Heart right ventricle (tissue), 16 donors: Measurements from ENCODE around the gene TBC1D22A. TPM values are rescaled to one million over a fixed set of nuclear protein-coding genes. Genes with fewer than 3 reads are reported as not detected.

ENCODE experiments used
- ATAC-seq, 8 donors: fragments of 200-7000 bp; cut with Tn5 transposase; one replicate each; pipeline ENCODE4 v1.9.1; 2020; ENCODE audit warnings: mild to moderate bottlenecking in 8 of 8, moderate library complexity in 8 of 8, moderate number of reproducible peaks in 1 of 8
- DNase-seq, 2 donors: peaks; one replicate each; pipeline ENCODE4 v3.0.0-alpha.2; 2020
- H3K27ac ChIP-seq, 10 donors: fragments of 200-600 bp; sonication (generic) in 2 of 10; one replicate each; pipeline versions ENCODE4 v1.5.0 to v1.8.0; 2020 to 2022; ENCODE audit warnings: mild to moderate bottlenecking in 3 of 10
- H3K27me3 ChIP-seq, 7 donors: fragments of 200-600 bp; one replicate each; pipeline ENCODE4 v1.8.0; 2021 to 2022; ENCODE audit warnings: mild to moderate bottlenecking in 2 of 7
- H3K36me3 ChIP-seq, 9 donors: fragments of 200-600 bp; sonication (generic) in 1 of 9; one replicate each; pipeline versions ENCODE4 v1.5.0 to v1.8.0; 2020 to 2022; ENCODE audit warnings: mild to moderate bottlenecking in 2 of 9
- H3K4me1 ChIP-seq, 9 donors: fragments of 200-600 bp; sonication (generic) in 1 of 9; one replicate each; pipeline versions ENCODE4 v1.5.0 to v1.8.0; 2020 to 2022; ENCODE audit warnings: mild to moderate bottlenecking in 4 of 9
- H3K4me3 ChIP-seq, 10 donors: fragments of 200-600 bp; sonication (generic) in 2 of 10; one replicate each; pipeline versions ENCODE4 v1.5.0 to v1.8.0; 2020 to 2022; ENCODE audit warnings: mild to moderate bottlenecking in 7 of 10, moderate library complexity in 2 of 10
- H3K9me3 ChIP-seq, 11 donors: fragments of 200-600 bp in 10 of 11; sonication (generic) in 2 of 11; one replicate each; pipeline versions ENCODE4 v1.5.0 to v1.8.0; 2013 to 2022; ENCODE audit warnings: mild to moderate bottlenecking in 2 of 11, control low read depth in 1 of 11, moderate library complexity in 1 of 11
- WGBS, 2 donors: extraction: QIAGEN DNeasy Blood & Tissue Kit; methylation state at CpG; one replicate each; pipeline ENCODE4 v1.1.7; 2013; ENCODE audit warnings: inconsistent platforms in 1 of 2; 5-methylcytosine and 5-hydroxymethylcytosine counted together
- intact Hi-C, 10 donors: fragments of 100-400 bp; cut with DNase I; formaldehyde crosslinking; loops; one replicate each; pipeline versions ENCODE4 v1.11.1 to v1.14.2; 2022
- polyA plus RNA-seq, 2 donors: library from polyadenylated mRNA; stranded (reverse); fragments of 200-250 nt; gene quantifications; one replicate each; pipeline ENCODE4 v1.2.3, GENCODE V29; 2013
- total RNA-seq, 10 donors: library from RNA; stranded (reverse); fragmentation: NEBNext Ultra II Directional in 3 of 10; extraction: Animal tissue kit (Norgen Biotek cat#: 25700) in 3 of 10; gene quantifications; one replicate each; pipeline versions ENCODE4 v1.2.1 to v1.2.4, GENCODE V29; 2021 to 2023
- TF ChIP-seq, protein P1 (sequence below), 9 donors: fragments of 200-600 bp; sonication (generic) in 2 of 9; IDR thresholded peaks; one replicate each; pipeline versions ENCODE4 v1.5.0 to v1.8.0; 2021 to 2022; ENCODE audit warnings: antibody characterized with exemption in 9 of 9, mild to moderate bottlenecking in 5 of 9, moderate library complexity in 1 of 9
- donor health status: Arrhythmogenic right ventricular cardiomyopathy.
- donor health status: ischemic (EF 13 %, LVEDD 7.1; RV severe dilation, severe dysfunction).
- donor health status: healthy with polysubstance abuse.
- donor health status: DM: no; HTN: yes; CAD: no.
- donor health status: DM: no; HTN: no; CAD: no.
- donor health status: ischemic (EF 25% LVEDD 6.9; RV normal size, moderate dysfunction).
- donor health status: ischemic (EF 25% LVEDD 5.7; RV mildly dilated, moderate dysfunction).
- donor health status: healthy.
- donor health status: DM: yes; HTN: yes; CAD: no.
- donor health status: Ischemic cardiomyopathy.
- donor health status: ischemic (EF 35%, LVEDD 5.7; RV mildly dilated, moderate dysfunction).
- donor health status: nonischemic (EF 11% LVEDD 7.7; RV severe dilation, severe dysfunction).
- donor health status: DM: yes; HTN: yes; CAD: no.
- donor health status: PGD.
- donor health status: ischemic (EF 29% LVEDD 5.4; RV normal size, mild dysfunction).
- donor health status: nonischemic (EF 23%, LVEDD 6.1; RV moderate dilation, normal function).

TBC1D22A gene
- total and polyA plus RNA-seq, 12 donors, result 7.2 to 27.9 (median 17.9) TPM

DNA sequence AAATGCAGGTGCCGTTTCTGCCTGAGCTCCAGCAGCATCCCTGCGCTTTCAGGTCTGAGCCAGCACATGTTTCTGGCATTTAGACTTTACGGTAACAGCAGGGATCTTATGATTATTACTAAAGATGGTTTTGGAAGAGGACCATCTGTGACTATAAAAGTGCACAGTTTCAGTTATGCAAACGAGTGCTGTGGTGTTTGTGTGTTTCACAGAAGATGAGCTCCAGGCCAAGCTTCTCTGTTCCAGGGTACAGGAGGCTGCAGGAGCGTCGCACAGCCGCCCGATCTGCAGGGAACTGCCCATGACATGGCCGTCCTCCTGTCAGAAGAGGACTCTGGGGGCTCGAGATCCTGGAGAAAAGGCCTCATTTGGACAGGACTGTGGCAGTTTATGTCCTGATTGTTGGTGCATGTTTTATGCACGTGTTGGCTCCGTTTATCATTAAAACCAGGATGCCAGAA lies 297.3 kb downstream of the TBC1D22A start:
- intact Hi-C loops, result no loop called here
- no peak overlapping the region for H3K4me3 ChIP-seq
- WGBS, 2 donors, result 89 to 92% methylated on average over 12 of the region's 12 CpGs
- no peaks in the 10 kb centered on the region for H3K27me3 ChIP-seq
- ATAC-seq (no peak), DNase-seq (no peak)
- no peaks in the 10 kb centered on the region for H3K9me3 ChIP-seq
- TF ChIP-seq, protein P1, sequence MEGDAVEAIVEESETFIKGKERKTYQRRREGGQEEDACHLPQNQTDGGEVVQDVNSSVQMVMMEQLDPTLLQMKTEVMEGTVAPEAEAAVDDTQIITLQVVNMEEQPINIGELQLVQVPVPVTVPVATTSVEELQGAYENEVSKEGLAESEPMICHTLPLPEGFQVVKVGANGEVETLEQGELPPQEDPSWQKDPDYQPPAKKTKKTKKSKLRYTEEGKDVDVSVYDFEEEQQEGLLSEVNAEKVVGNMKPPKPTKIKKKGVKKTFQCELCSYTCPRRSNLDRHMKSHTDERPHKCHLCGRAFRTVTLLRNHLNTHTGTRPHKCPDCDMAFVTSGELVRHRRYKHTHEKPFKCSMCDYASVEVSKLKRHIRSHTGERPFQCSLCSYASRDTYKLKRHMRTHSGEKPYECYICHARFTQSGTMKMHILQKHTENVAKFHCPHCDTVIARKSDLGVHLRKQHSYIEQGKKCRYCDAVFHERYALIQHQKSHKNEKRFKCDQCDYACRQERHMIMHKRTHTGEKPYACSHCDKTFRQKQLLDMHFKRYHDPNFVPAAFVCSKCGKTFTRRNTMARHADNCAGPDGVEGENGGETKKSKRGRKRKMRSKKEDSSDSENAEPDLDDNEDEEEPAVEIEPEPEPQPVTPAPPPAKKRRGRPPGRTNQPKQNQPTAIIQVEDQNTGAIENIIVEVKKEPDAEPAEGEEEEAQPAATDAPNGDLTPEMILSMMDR (IDR thresholded peaks at IDR 0.05), result no peak
- H3K27ac ChIP-seq, result no peak overlapping the region
- no peaks in the 10 kb centered on the region for H3K4me1 ChIP-seq
- peaks cover 0 to 73% (median 0%) of the 10 kb centered on the region in 9 donors for H3K36me3 ChIP-seq

GRCh38 chr22:47060718-47061117 lies 298.3 kb downstream of the TBC1D22A start:
- ATAC-seq, result no peak
- no peak overlapping the region for H3K27ac ChIP-seq
- no peaks in the 10 kb centered on the region for H3K9me3 ChIP-seq
- no peaks in the 10 kb centered on the region for H3K27me3 ChIP-seq
- TF ChIP-seq, protein P1 (IDR thresholded peaks at IDR 0.05), result no peak
- no peak overlapping the region for H3K4me3 ChIP-seq
- intact Hi-C loops, result no loop called here
- 95 to 97% methylated on average over 15 of the region's 15 CpGs for WGBS, 2 donors
- H3K4me1 ChIP-seq, result no peaks in the 10 kb centered on the region
- DNase-seq, result no peak
- H3K36me3 ChIP-seq, result peaks cover 0 to 72% (median 0%) of the 10 kb centered on the region in 9 donors

- intact Hi-C loops, result no loop called here
- Histone ChIP-seq H3K27ac (no peak overlapping the region), H3K9me3 (no peaks in the 10 kb centered on the region), H3K4me3 (no peak overlapping the region), H3K36me3 (peaks cover 0 to 70% (median 0%) of the 10 kb centered on the region in 9 donors), H3K27me3 (no peaks in the 10 kb centered on the region), H3K4me1 (no peaks in the 10 kb centered on the region)
- DNase-seq, result no peak
- WGBS, 2 donors, result 89 to 92% methylated on average over 14 of the region's 14 CpGs
- ATAC-seq, result no peak
- TF ChIP-seq, protein P1 (IDR thresholded peaks at IDR 0.05), result no peak
Measured at GRCh38 chr22:47061226-47061625, 298.8 kb downstream of the TBC1D22A start.

DNA sequence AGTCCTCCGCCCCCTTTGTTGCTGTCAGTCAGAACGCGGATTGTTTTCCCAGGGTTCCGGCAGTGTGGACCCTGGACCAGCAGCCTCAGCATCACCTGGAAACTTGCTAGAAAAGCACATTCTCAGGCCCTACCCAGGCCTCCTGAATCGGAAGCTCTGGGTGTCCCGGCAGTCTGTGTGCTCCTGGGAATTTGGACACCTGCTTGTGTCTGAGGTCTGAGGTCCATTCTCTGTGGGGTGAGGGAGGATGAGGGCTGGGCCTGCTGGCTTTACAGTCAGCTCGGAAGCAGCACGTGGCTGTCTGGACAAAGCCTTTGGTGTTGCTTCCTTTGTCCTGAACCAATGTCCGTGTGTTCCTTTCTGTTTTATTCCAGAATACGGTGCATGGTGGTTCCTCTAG lies 299.7 kb downstream of the TBC1D22A start:
- H3K27me3 ChIP-seq, result no peaks in the 10 kb centered on the region
- no peak for ATAC-seq
- no peak for DNase-seq
- H3K36me3 ChIP-seq, result peaks cover 0 to 62% (median 0%) of the 10 kb centered on the region in 9 donors
- no peaks in the 10 kb centered on the region for H3K4me1 ChIP-seq
- TF ChIP-seq, protein P1 (IDR thresholded peaks at IDR 0.05), result no peak
- WGBS, 2 donors, result 93 to 95% methylated on average over 10 of the region's 10 CpGs
- H3K9me3 ChIP-seq, result no peaks in the 10 kb centered on the region
- intact Hi-C loops, result no loop called here
- H3K27ac ChIP-seq, result no peak overlapping the region
- H3K4me3 ChIP-seq, result no peak overlapping the region
